Stimulated activated CD8-positive, alpha-beta memory T cell treated with anti-CD3 and anti-CD28 coated beads, Interleukin-15, amount 100 ng/mL, for 1 hour (primary cell): ENCODE results near the gene ERC1.
"Not testable (repeated sequence)": the region's sequence is repeated elsewhere in the genome, so short reads cannot be mapped to it uniquely, and the experiment has no call there.

Experiments
- DNase-seq: peaks from one replicate; pipeline ENCODE4 v3.0.0-alpha.2; 2020; ENCODE audit warnings: low read depth

Gene ERC1

GRCh38 chr12:1078002-1078401 lies 87.0 kb downstream of the ERC1 start:
- no peak for DNase-seq

GRCh38 chr12:1080520-1081223 lies 89.6 kb downstream of the ERC1 start:
- DNase-seq, result no peak

- no peak for DNase-seq
Measured at GRCh38 chr12:1083151-1083888, 92.3 kb downstream of the ERC1 start.

GRCh38 chr12:1083889-1084262 lies 92.9 kb downstream of the ERC1 start:
- DNase-seq, result no peak

- no peak for DNase-seq
Measured at GRCh38 chr12:1091350-1091749, 100.3 kb downstream of the ERC1 start.

GRCh38 chr12:1093166-1093751 lies 102.2 kb downstream of the ERC1 start:
- DNase-seq, result no peak

- no peak for DNase-seq
Measured at GRCh38 chr12:1094714-1095113, 103.7 kb downstream of the ERC1 start.

GRCh38 chr12:1099158-1099557 lies 108.1 kb downstream of the ERC1 start:
- DNase-seq, result no peak

GRCh38 chr12:1099618-1100017 lies 108.6 kb downstream of the ERC1 start:
- DNase-seq, result not testable (repeated sequence)

GRCh38 chr12:1102115-1102514 lies 111.1 kb downstream of the ERC1 start:
- DNase-seq, result no peak

- no peak for DNase-seq
Measured at GRCh38 chr12:1102791-1103450, 111.9 kb downstream of the ERC1 start.

GRCh38 chr12:1103632-1104031 lies 112.6 kb downstream of the ERC1 start:
- DNase-seq, result no peak

GRCh38 chr12:1104088-1104800 lies 113.2 kb downstream of the ERC1 start:
- no peak for DNase-seq

- no peak for DNase-seq
Measured at GRCh38 chr12:1107669-1108068, 116.6 kb downstream of the ERC1 start.

- no peak for DNase-seq
Measured at GRCh38 chr12:1108276-1108675, 117.3 kb downstream of the ERC1 start.

- DNase-seq, result no peak
Measured at GRCh38 chr12:1115484-1116231, 124.6 kb downstream of the ERC1 start.

- no peak for DNase-seq
Measured at GRCh38 chr12:1117371-1117770, 126.3 kb downstream of the ERC1 start.

GRCh38 chr12:1117970-1118563 lies 127.0 kb downstream of the ERC1 start:
- peak; percentile 34 for DNase-seq

- DNase-seq, result peak; percentile 20
Measured at GRCh38 chr12:1122786-1123185, 131.8 kb downstream of the ERC1 start.

GRCh38 chr12:1126091-1126490 lies 135.1 kb downstream of the ERC1 start:
- no peak for DNase-seq

GRCh38 chr12:1127021-1127420 lies 136.0 kb downstream of the ERC1 start:
- no peak for DNase-seq
